H1 (cell line): ENCODE results near the gene SND1. TPM values are rescaled to one million over a fixed set of nuclear protein-coding genes. Genes with fewer than 3 reads are reported as not detected.

ENCODE experiments used
- CTCF ChIA-PET: fragments of 300-600 bp; sonication (Branson Sonifier 250); formaldehyde crosslinking; loops from one replicate; lab custom pipeline; 2021; ENCODE audit not compliant: partially characterized antibody; lab: Charles Lee
- POLR2A ChIA-PET: fragments of 300-600 bp; sonication (Branson Sonifier 250); formaldehyde crosslinking; loops from one replicate; lab custom pipeline; 2021; ENCODE audit warnings: inconsistent platforms; ENCODE audit not compliant: partially characterized antibody; lab: Charles Lee
- DNase-seq, 2 experiments: peaks; one replicate each; pipeline versions ENCODE4 v3.0.0 to v3.0.0-alpha.2; 2010 to 2022; ENCODE audit warnings: low spot score in 2 of 2, low read depth in 1 of 2, mixed read lengths in 1 of 2
- FAIRE-seq: peaks from 2 replicates; lab custom pipeline; 2011; peaks lifted over from hg19 to GRCh38; lab: Jason Lieb, UNC
- H2AFZ ChIP-seq: 2 replicates; pipeline ENCODE4 v1.8.1; 2012; ENCODE audit warnings: low read length, inconsistent platforms
- H2AK5ac ChIP-seq: 2 replicates; pipeline ENCODE4 v1.6.1; 2013; ENCODE audit warnings: low read depth, low read length
- H2BK120ac ChIP-seq: replicated peaks from 2 replicates; pipeline ENCODE3; 2013; ENCODE audit warnings: low read depth, low read length, inconsistent platforms
- H2BK12ac ChIP-seq: 2 replicates; pipeline ENCODE4 v1.6.1; 2013; ENCODE audit warnings: low read depth, low read length
- H2BK15ac ChIP-seq: 2 replicates; pipeline ENCODE4 v1.6.1; 2013; ENCODE audit warnings: low read length
- H2BK20ac ChIP-seq: 2 replicates; pipeline ENCODE4 v1.6.1; 2013; ENCODE audit warnings: low read length
- H2BK5ac ChIP-seq: 2 replicates; pipeline ENCODE4 v1.6.1; 2013; ENCODE audit warnings: low read depth, low read length
- H3K14ac ChIP-seq: 2 replicates; pipeline ENCODE4 v1.6.1; 2013; ENCODE audit warnings: inconsistent platforms; ENCODE audit not compliant: insufficient read length
- H3K18ac ChIP-seq: 2 replicates; pipeline ENCODE4 v1.6.1; 2013; ENCODE audit warnings: low read length; ENCODE audit errors: extremely low read depth
- H3K23ac ChIP-seq: 2 replicates; pipeline ENCODE4 v1.6.1; 2013; ENCODE audit warnings: inconsistent platforms; ENCODE audit not compliant: insufficient read length
- H3K23me2 ChIP-seq: 2 replicates; pipeline ENCODE4 v1.6.1; 2013; ENCODE audit warnings: low read depth, low read length
- H3K27ac ChIP-seq: 2 replicates; pipeline ENCODE4 v1.6.1; 2011; ENCODE audit warnings: low read depth, low read length, inconsistent platforms
- H3K27me3 ChIP-seq, 4 experiments: replicated peaks in 1 of 4; 1 replicate in 1 of 4; 2 replicates in 3 of 4; pipeline versions ENCODE4 v1.6.1 to v1.8.1; 2011 to 2013; ENCODE audit warnings: low read length in 3 of 4, mild to moderate bottlenecking in 3 of 4, inconsistent platforms in 2 of 4, mixed read lengths in 2 of 4, moderate library complexity in 1 of 4; ENCODE audit not compliant: control insufficient read depth in 3 of 4, insufficient read depth in 3 of 4; ENCODE audit errors: extremely low read depth in 1 of 4
- H3K36me3 ChIP-seq, 4 experiments: 2 replicates each; pipeline versions ENCODE4 v1.6.1 to v1.8.1; 2011 to 2013; ENCODE audit warnings: mild to moderate bottlenecking in 4 of 4, low read length in 3 of 4, moderate library complexity in 2 of 4, control low read depth in 1 of 4, inconsistent platforms in 1 of 4; ENCODE audit not compliant: insufficient read depth in 4 of 4, control insufficient read depth in 2 of 4
- H3K4ac ChIP-seq: replicated peaks from 2 replicates; pipeline ENCODE3; 2013; ENCODE audit warnings: low read length, low read depth, mixed read lengths, inconsistent platforms; ENCODE audit not compliant: insufficient read length
- H3K4me1 ChIP-seq, 4 experiments: replicated peaks in 1 of 4; 1 replicate in 1 of 4; 2 replicates in 3 of 4; pipeline versions ENCODE4 v1.6.1 to v1.8.1; 2011 to 2013; ENCODE audit warnings: low read length in 3 of 4, inconsistent platforms in 2 of 4, mixed read lengths in 1 of 4; ENCODE audit not compliant: insufficient read depth in 4 of 4, control insufficient read depth in 3 of 4
- H3K4me2 ChIP-seq, 2 experiments: 2 replicates each; pipeline versions ENCODE4 v1.6.1 to v1.8.1; 2011 to 2013; ENCODE audit warnings: low read depth in 2 of 2, low read length in 2 of 2, control low read depth in 1 of 2, inconsistent platforms in 1 of 2, mild to moderate bottlenecking in 1 of 2; ENCODE audit not compliant: insufficient read depth in 1 of 2
- H3K4me3 ChIP-seq, 4 experiments: fragments of 200-600, 300-600 bp in 1 of 4; sonication (generic), shearing (Covaris generic), sonication (Bioruptor Twin) in 1 of 4; 2 replicates each; pipeline versions ENCODE4 v1.5.1 to v1.8.1; 2011 to 2016; ENCODE audit warnings: low read length in 4 of 4, low read depth in 3 of 4, control low read depth in 2 of 4, inconsistent platforms in 2 of 4, mild to moderate bottlenecking in 2 of 4, mixed read lengths in 1 of 4, moderate library complexity in 1 of 4; ENCODE audit not compliant: insufficient read depth in 2 of 4; ENCODE audit errors: extremely low read depth in 1 of 4
- H3K56ac ChIP-seq: replicated peaks from 2 replicates; pipeline ENCODE3; 2013; ENCODE audit warnings: low read depth, mild to moderate bottlenecking, mixed read lengths, low read length, inconsistent platforms; ENCODE audit not compliant: insufficient read length
- H3K79me1 ChIP-seq: 2 replicates; pipeline ENCODE4 v1.6.1; 2013; ENCODE audit warnings: low read depth, low read length, control low read depth
- H3K79me2 ChIP-seq, 2 experiments: 2 replicates each; pipeline versions ENCODE4 v1.6.1 to v1.8.1; 2012 to 2013; ENCODE audit warnings: low read length in 2 of 2, mild to moderate bottlenecking in 2 of 2, inconsistent platforms in 1 of 2; ENCODE audit not compliant: insufficient read depth in 2 of 2, control insufficient read depth in 1 of 2
- H3K9ac ChIP-seq, 4 experiments: replicated peaks in 1 of 4; 1 replicate in 1 of 4; 2 replicates in 3 of 4; pipeline versions ENCODE4 v1.6.1 to v1.8.1; 2011 to 2013; ENCODE audit warnings: low read depth in 3 of 4, low read length in 3 of 4, control low read depth in 2 of 4, mild to moderate bottlenecking in 2 of 4, moderate library complexity in 2 of 4, inconsistent platforms in 1 of 4; ENCODE audit errors: extremely low read depth in 1 of 4
- H3K9me3 ChIP-seq, 2 experiments: 2 replicates each; pipeline versions ENCODE4 v1.6.1 to v1.8.1; 2012 to 2013; ENCODE audit warnings: mild to moderate bottlenecking in 2 of 2, moderate library complexity in 2 of 2, control low read depth in 1 of 2, inconsistent platforms in 1 of 2, low read depth in 1 of 2, low read length in 1 of 2, mixed read lengths in 1 of 2; ENCODE audit not compliant: insufficient read depth in 2 of 2
- H4K20me1 ChIP-seq, 2 experiments: replicated peaks in 1 of 2; 2 replicates each; pipeline versions ENCODE3 to v1.8.1; 2011 to 2013; ENCODE audit warnings: inconsistent platforms in 2 of 2, low read length in 2 of 2, mild to moderate bottlenecking in 1 of 2; ENCODE audit not compliant: insufficient read depth in 2 of 2, control insufficient read depth in 1 of 2
- H4K5ac ChIP-seq: 2 replicates; pipeline ENCODE4 v1.6.1; 2013; ENCODE audit warnings: low read length, low read depth, mixed read lengths, inconsistent platforms; ENCODE audit not compliant: insufficient read length
- H4K8ac ChIP-seq: 2 replicates; pipeline ENCODE4 v1.8.0; 2013; ENCODE audit warnings: mild to moderate bottlenecking, moderate library complexity, low read length, inconsistent platforms; ENCODE audit not compliant: insufficient read depth; ENCODE audit errors: extremely low read depth
- H4K91ac ChIP-seq: replicated peaks from 2 replicates; pipeline ENCODE3; 2013; ENCODE audit warnings: low read length, mixed read lengths, inconsistent platforms; ENCODE audit not compliant: insufficient read length
- CBX8 ChIP-seq: fragments of 300-800, 300-1000 bp; sonication (generic); IDR thresholded peaks from 2 replicates; pipeline ENCODE4 v1.7.1; 2016; ENCODE audit warnings: low read depth, low read length, borderline replicate concordance
- CEBPB ChIP-seq: IDR thresholded peaks from 2 replicates; pipeline ENCODE4 v1.6.1; 2012; ENCODE audit warnings: low read depth, low read length
- GABPA ChIP-seq: IDR thresholded peaks from 2 replicates; pipeline ENCODE4 v1.6.1; 2011; ENCODE audit warnings: mild to moderate bottlenecking, low read length, moderate library complexity, borderline replicate concordance; ENCODE audit not compliant: insufficient read depth
- JUND ChIP-seq: IDR thresholded peaks from 2 replicates; pipeline ENCODE4 v1.6.1; 2011; ENCODE audit warnings: mild to moderate bottlenecking, improper control_type of control experiment, low read length
- KDM4A ChIP-seq: IDR thresholded peaks from one replicate; pipeline ENCODE4 v1.7.1; 2012; ENCODE audit warnings: low read depth, mild to moderate bottlenecking, moderate library complexity, low read length, inconsistent platforms; ENCODE audit not compliant: severe bottlenecking
- NRF1 ChIP-seq: IDR thresholded peaks from 2 replicates; pipeline ENCODE4 v1.6.1; 2011; ENCODE audit warnings: mild to moderate bottlenecking, low read depth, low read length, improper control_type of control experiment
- PHF8 ChIP-seq: fragments of 200-600 bp; sonication (generic); conservative IDR thresholded peaks from 2 replicates; pipeline ENCODE4 v1.7.1; 2012; ENCODE audit warnings: low read depth, mild to moderate bottlenecking, inconsistent platforms, low read length, moderate library complexity
- SAP30 ChIP-seq: fragments of 300-600 bp; sonication (generic); IDR thresholded peaks from 2 replicates; pipeline ENCODE4 v1.7.1; 2012; ENCODE audit warnings: low read length, moderate library complexity, mild to moderate bottlenecking, inconsistent platforms; ENCODE audit not compliant: insufficient read depth, insufficient replicate concordance
- SIN3A ChIP-seq, 2 experiments: IDR thresholded peaks in 1 of 2; conservative IDR thresholded peaks in 1 of 2; 2 replicates each; pipeline ENCODE4 v1.6.1; 2011 to 2012; ENCODE audit warnings: low read length in 2 of 2, improper control_type of control experiment in 1 of 2, low read depth in 1 of 2, mild to moderate bottlenecking in 1 of 2
- SIRT6 ChIP-seq: IDR thresholded peaks from one replicate; pipeline ENCODE4 v1.7.1; 2012; ENCODE audit warnings: low read length, inconsistent platforms
- SP4 ChIP-seq: IDR thresholded peaks from 2 replicates; pipeline ENCODE4 v1.6.1; 2012; ENCODE audit warnings: low read length, inconsistent platforms
- TAF1 ChIP-seq: IDR thresholded peaks from 2 replicates; pipeline ENCODE4 v1.6.1; 2011; ENCODE audit warnings: mild to moderate bottlenecking, low read depth, low read length
- WGBS, 2 experiments: shearing (Covaris generic) in 1 of 2; methylation state at CpG; one replicate each; pipeline versions ENCODE4 v1.1.6 to v1.1.7; 2013 to 2015; ENCODE audit warnings: low lambda C conversion rate in 2 of 2, mixed read lengths in 2 of 2, inconsistent platforms in 1 of 2, low coverage in 1 of 2, missing lambda C conversion rate in 1 of 2; ENCODE audit not compliant: insufficient replicate concordance in 2 of 2, insufficient coverage in 1 of 2, insufficient read length in 1 of 2; ENCODE audit errors: extremely low coverage in 1 of 2, missing lambda C conversion rate in 1 of 2; 5-methylcytosine and 5-hydroxymethylcytosine counted together
- polyA plus RNA-seq, 7 experiments: library from polyadenylated mRNA; depleted of rRNA in 3 of 7; stranded (reverse) in 5 of 7; unstranded in 2 of 7; fragments of >200 nt in 5 of 7; fragments of 200-250 nt in 2 of 7; gene quantifications; 1 replicate in 5 of 7; 2 replicates in 1 of 7; 4 replicates in 1 of 7; pipeline versions ENCODE4 v1.2.1 to v1.2.3, GENCODE V29; 2011 to 2013; ENCODE audit warnings: missing spikeins in 2 of 7, mixed read lengths in 2 of 7
- total RNA-seq: library from RNA; stranded (reverse); fragmentation: NEBNext Ultra II Directional; extraction: Animal tissue kit (Norgen Biotek cat#: 25700); gene quantifications from 2 replicates; pipeline ENCODE4 v1.2.1, GENCODE V29; 2021
- TF ChIP-seq, protein P1 (sequence below): IDR thresholded peaks from 2 replicates; pipeline ENCODE4 v1.6.1; 2012; ENCODE audit warnings: inconsistent platforms
- TF ChIP-seq, protein P2 (sequence below): IDR thresholded peaks from 2 replicates; pipeline ENCODE4 v1.6.1; 2012; ENCODE audit warnings: inconsistent platforms

The SND1 gene
- total and polyA plus RNA-seq, 2 of the 8 experiments (the other 6 are each of a cell fraction or from before 2014, with no cell fraction given) = 122 to 290 TPM

DNA sequence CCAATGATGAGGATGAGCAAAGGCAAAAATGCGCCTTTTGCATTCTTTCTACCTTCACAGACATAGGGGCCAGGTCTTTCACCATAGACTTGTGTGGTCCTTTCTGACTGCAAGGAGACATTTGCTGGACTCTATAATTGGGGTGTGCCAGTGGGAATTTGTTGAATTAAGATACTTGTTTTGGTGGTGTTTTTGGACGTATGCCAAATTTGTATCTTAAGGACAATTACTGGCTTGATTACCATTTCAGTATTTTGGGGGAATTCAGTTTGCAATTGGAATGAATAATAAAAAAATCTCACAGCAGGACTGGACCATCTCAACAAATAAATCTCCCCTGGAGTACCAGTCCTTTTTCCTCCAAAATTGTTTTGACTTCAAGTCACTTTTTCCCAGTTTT lies 47.9 kb downstream of the SND1 start:
- 93% methylated on average over 2 of the region's 2 CpGs; no CpG with 5 or more reads in 1 of the 2 experiments for WGBS, 2 experiments
- Histone ChIP-seq H4K91ac (no peak overlapping the region), H2BK12ac (no peak overlapping the region), H3K4me2 (no peak overlapping the region), H4K8ac (no peak overlapping the region), H2BK15ac (no peak overlapping the region), H3K4me1 (no peaks in the 10 kb centered on the region), H3K23me2 (no peaks in the 10 kb centered on the region), H3K79me2 (peaks cover 0 to 43% of the 10 kb centered on the region in 2 experiments; a peak in 2 of 4 replicates), H2BK5ac (no peak overlapping the region), H3K9me3 (no peaks in the 10 kb centered on the region), H3K27me3 (no peaks in the 10 kb centered on the region), H3K4me3 (no peak overlapping the region), H4K5ac (no peak overlapping the region), H3K79me1 (peaks cover 4% of the 10 kb centered on the region), H4K20me1 (peaks cover 7 to 15% of the 10 kb centered on the region in 2 experiments), H2AFZ (no peak overlapping the region), H2BK120ac (no peak overlapping the region), H3K4ac (no peak overlapping the region), H3K9ac (no peak overlapping the region), H2BK20ac (no peak overlapping the region), H3K18ac (no peak overlapping the region), H3K14ac (no peak overlapping the region), H3K27ac (no peak overlapping the region), H3K36me3 (peaks cover 10 to 91% (median 54%) of the 10 kb centered on the region in 4 experiments), H2AK5ac (no peak overlapping the region), H3K23ac (no peak overlapping the region), H3K56ac (no peak overlapping the region)
- no peak for FAIRE-seq
- ChIA-PET POLR2A (no interaction called here), CTCF (interaction anchor here (2.8 kb wide), 1 partner anchor 9 kb away, joined by 16 read pairs; no protein-coding TSS in a partner anchor)
- no peak for DNase-seq
- TF ChIP-seq TAF1 (no peak), SIRT6 (no peak), PHF8 (no peak), SAP30 (no peak), SP4 (no peak), KDM4A (no peak), GABPA (no peak), JUND (no peak), CBX8 (no peak), CEBPB (no peak), SIN3A (conservative IDR thresholded peaks at IDR 0.05 in 1 of 2, IDR thresholded peaks at IDR 0.05 in 1 of 2; ENCODE audit: low read depth in 1 of 2, low read length in 2 of 2) (no peak), NRF1 (no peak)
- TF ChIP-seq, protein P1, sequence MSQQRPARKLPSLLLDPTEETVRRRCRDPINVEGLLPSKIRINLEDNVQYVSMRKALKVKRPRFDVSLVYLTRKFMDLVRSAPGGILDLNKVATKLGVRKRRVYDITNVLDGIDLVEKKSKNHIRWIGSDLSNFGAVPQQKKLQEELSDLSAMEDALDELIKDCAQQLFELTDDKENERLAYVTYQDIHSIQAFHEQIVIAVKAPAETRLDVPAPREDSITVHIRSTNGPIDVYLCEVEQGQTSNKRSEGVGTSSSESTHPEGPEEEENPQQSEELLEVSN = no peak
- TF ChIP-seq, protein P2, sequence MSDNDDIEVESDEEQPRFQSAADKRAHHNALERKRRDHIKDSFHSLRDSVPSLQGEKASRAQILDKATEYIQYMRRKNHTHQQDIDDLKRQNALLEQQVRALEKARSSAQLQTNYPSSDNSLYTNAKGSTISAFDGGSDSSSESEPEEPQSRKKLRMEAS = no peak
